Uterus (tissue), 2 donors: ENCODE results near the gene UHRF2.

Source experiments
- POLR2A ChIP-seq, 2 donors: fragments of 450-650 bp; IDR thresholded peaks; one replicate each; pipeline ENCODE4 v1.6.1; 2016; ENCODE audit warnings: antibody characterized with exemption in 2 of 2, mild to moderate bottlenecking in 1 of 2, moderate library complexity in 1 of 2
- TF ChIP-seq, protein P1 (sequence below), 4 experiments: fragments of 200-600 bp in 2 of 4; fragments of 450-650 bp in 2 of 4; sonication (generic) in 2 of 4; IDR thresholded peaks; one replicate each; pipeline ENCODE4 v1.5.1; 2016 to 2019; ENCODE audit warnings: antibody characterized with exemption in 4 of 4, mild to moderate bottlenecking in 2 of 4, moderate library complexity in 1 of 4

DNA sequence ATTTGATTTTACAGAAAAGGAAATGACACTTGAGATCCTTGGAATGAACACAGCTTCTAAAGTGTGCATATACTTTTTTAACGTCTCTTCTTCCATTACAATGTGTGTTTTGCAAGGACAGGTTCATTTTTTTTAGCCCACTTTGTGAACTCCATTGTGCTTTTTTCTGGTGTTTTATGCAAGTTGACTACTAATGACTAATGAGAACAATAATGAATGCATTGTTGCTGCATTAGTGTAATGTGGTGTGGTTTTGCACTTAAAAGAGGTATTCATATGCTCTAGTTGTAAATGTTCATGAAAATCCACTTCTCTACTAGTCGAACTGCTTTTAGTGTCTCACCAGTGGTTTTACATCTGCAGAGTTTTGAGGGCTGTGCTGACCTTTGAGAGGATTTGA lies 93.6 kb downstream of the UHRF2 start:
- no peak for TF ChIP-seq POLR2A (IDR thresholded peaks at IDR 0.05)
- TF ChIP-seq, protein P1, sequence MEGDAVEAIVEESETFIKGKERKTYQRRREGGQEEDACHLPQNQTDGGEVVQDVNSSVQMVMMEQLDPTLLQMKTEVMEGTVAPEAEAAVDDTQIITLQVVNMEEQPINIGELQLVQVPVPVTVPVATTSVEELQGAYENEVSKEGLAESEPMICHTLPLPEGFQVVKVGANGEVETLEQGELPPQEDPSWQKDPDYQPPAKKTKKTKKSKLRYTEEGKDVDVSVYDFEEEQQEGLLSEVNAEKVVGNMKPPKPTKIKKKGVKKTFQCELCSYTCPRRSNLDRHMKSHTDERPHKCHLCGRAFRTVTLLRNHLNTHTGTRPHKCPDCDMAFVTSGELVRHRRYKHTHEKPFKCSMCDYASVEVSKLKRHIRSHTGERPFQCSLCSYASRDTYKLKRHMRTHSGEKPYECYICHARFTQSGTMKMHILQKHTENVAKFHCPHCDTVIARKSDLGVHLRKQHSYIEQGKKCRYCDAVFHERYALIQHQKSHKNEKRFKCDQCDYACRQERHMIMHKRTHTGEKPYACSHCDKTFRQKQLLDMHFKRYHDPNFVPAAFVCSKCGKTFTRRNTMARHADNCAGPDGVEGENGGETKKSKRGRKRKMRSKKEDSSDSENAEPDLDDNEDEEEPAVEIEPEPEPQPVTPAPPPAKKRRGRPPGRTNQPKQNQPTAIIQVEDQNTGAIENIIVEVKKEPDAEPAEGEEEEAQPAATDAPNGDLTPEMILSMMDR (IDR thresholded peaks at IDR 0.05), result no peak
